Measurements from ENCODE around the gene GANC.
"Not testable (repeated sequence)": the region's sequence is repeated elsewhere in the genome, so short reads cannot be mapped to it uniquely, and the experiment has no call there.

Gene GANC

DNA sequence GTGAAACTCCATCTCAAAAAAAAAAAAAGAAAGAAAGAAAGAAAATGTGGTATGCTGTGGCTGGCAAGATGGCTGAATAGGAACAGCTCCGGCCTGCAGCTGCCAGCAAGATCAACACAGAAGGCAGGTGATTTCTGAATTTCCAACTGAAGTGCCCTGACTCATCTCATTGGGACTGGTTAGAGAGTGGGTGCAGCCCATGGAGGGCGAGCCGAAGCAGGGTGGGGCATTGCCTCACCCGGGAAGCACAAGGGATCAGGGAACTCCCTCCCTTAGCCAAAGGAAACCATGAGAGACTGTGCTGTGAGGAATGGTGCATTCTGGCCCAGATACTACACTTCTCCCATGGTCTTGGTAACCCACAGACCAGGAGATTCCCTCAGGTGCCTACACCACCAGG lies 28.0 kb downstream of the GANC start:
- not testable (repeated sequence) for H3K27me3 Mint-ChIP-seq; H3K27ac Mint-ChIP-seq; DNase-seq (ENCODE audit: low spot score in 2 of 2); H3K4me1 Mint-ChIP-seq; ATAC-seq (ENCODE audit: low read depth); H3K4me3 Mint-ChIP-seq; H3K9me3 Mint-ChIP-seq
- peaks cover 43% of the 10 kb centered on the region for H3K36me3 Mint-ChIP-seq

DNA sequence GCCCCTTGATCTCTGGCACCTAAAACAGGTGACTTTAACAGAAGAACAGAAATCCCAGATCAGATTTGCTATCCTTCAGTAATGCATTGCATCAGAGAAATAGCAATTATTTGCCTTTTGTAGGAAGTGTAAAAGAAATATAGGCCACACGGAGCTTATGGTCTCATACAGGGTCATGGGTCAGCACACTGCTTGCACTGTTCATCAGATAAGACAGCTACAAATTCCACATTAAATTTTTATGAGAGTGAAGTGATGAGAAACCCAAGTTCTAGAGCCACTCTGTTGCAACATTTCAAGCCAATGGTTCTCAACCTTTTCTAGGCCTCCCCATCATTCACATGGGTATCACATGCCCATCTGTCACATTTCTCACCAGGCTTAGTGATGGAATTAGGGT lies 33.7 kb downstream of the GANC start:
- no peak for ATAC-seq (ENCODE audit: low read depth)

DNA sequence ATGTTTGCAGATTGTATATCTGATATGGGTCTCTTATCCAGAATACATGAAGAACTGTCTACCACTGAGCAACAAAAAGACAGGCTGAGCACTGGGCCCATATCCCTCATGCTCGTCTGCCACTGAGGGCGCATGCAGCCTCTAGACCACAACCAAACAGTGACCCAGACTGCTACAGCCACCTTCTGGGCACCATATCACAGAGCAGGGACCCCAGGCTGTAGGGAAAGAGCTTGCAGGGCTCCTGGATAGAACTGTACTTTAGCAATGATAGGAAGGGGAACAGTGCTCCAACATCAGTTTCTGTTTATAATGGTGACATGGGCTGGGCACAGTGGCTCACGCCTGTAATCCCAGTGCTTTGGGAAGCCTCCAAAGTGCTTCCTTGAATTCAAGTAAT lies 40.5 kb downstream of the GANC start:
- Mint-ChIP-seq H3K27me3 (no peaks in the 10 kb centered on the region), H3K4me1 (peaks cover 3% of the 10 kb centered on the region), H3K36me3 (peaks cover 43% of the 10 kb centered on the region), H3K4me3 (no peak overlapping the region), H3K27ac (no peak overlapping the region), H3K9me3 (no peaks in the 10 kb centered on the region)
- no peak for ATAC-seq (ENCODE audit: low read depth)
- DNase-seq (ENCODE audit: low spot score in 2 of 2) = no peak

More for the DNA sequence above, 33.7 kb downstream of the GANC start:
- peaks cover 39% of the 10 kb centered on the region for H3K36me3 Mint-ChIP-seq
- no peak for DNase-seq (ENCODE audit: low spot score in 2 of 2)
- H3K9me3 Mint-ChIP-seq = peaks cover 6% of the 10 kb centered on the region
- H3K27me3 Mint-ChIP-seq = no peaks in the 10 kb centered on the region
- H3K27ac Mint-ChIP-seq = no peak overlapping the region
- no peak overlapping the region for H3K4me3 Mint-ChIP-seq
- peaks cover 2% of the 10 kb centered on the region for H3K4me1 Mint-ChIP-seq

DNA sequence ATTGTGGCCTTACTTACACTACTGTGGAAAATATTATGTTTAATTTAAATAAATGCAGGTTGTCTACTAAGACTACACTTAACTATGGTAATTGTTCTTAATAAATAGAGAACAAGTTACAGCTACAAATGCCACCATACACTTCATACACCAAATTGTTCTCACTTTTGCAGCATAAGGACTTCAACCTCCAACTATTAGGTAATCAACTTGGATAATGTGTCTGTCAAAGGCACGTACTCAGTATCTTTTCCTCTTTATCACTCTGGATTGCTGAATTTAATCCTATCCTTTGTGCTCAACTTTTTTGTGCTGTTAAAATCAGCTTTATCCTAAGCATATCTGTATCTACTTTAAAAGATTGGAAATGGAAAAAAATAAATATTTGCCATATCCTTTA lies 41.8 kb downstream of the GANC start:
- Mint-ChIP-seq H3K9me3 (no peaks in the 10 kb centered on the region), H3K4me3 (no peak overlapping the region), H3K4me1 (peaks cover 3% of the 10 kb centered on the region), H3K27me3 (no peaks in the 10 kb centered on the region), H3K36me3 (peaks cover 43% of the 10 kb centered on the region), H3K27ac (no peak overlapping the region)
- DNase-seq (ENCODE audit: low spot score in 2 of 2) (no peak), ATAC-seq (ENCODE audit: low read depth) (no peak)

DNA sequence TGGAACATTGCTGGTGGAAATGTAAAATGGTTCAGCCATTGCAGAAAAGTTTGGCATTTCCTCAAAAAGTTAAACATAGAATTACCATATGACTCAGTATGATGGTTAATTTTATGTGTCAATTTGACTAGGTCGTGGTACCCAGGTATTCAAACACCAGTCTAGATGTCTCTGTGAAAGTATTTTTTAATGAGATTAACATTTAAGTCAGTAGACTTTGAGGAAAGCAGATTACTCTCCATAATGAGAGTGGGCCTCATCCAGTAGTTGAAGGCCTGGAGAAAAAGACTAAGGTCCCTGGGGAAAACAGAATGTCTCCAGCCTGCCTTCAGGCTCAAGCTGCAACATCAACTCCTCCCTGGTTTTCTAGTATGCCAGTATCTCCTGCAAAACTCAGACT lies 42.5 kb downstream of the GANC start:
- H3K4me1 Mint-ChIP-seq = peaks cover 3% of the 10 kb centered on the region
- no peak overlapping the region for H3K27ac Mint-ChIP-seq
- ATAC-seq (ENCODE audit: low read depth) (no peak), DNase-seq (ENCODE audit: low spot score in 2 of 2) (no peak)
- H3K27me3 Mint-ChIP-seq = no peaks in the 10 kb centered on the region
- no peaks in the 10 kb centered on the region for H3K9me3 Mint-ChIP-seq
- H3K36me3 Mint-ChIP-seq = peaks cover 39% of the 10 kb centered on the region
- H3K4me3 Mint-ChIP-seq = no peak overlapping the region

DNA sequence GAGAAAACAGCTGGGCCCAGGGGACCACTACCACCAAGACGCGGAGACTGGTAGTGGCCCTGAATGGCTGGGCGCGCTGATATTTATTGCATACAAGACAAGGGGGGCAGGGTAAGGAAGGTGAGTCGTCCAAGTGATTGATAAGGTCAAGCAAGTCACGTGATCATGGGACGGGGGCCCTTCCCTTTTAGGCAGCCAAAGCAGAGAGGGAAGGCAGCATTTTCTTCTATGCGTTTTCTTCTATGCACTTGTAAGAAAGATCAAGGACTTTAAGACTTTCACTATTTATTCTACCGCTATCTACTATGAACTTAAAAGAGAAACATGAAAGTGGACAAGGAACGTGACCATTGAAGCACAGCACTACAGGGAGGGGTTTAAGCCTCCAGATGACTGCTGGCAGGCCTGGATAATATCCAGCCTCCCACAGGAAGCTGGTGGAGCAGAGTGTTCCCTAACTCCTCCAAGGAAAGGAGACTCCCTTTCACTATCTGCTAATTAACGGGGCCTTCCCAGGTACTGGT lies 43.3 kb downstream of the GANC start:
- H3K36me3 Mint-ChIP-seq = peaks cover 39% of the 10 kb centered on the region
- H3K9me3 Mint-ChIP-seq; H3K27me3 Mint-ChIP-seq; H3K4me1 Mint-ChIP-seq; H3K4me3 Mint-ChIP-seq; ATAC-seq (ENCODE audit: low read depth); DNase-seq (ENCODE audit: low spot score in 2 of 2); H3K27ac Mint-ChIP-seq: not testable (repeated sequence)

DNA sequence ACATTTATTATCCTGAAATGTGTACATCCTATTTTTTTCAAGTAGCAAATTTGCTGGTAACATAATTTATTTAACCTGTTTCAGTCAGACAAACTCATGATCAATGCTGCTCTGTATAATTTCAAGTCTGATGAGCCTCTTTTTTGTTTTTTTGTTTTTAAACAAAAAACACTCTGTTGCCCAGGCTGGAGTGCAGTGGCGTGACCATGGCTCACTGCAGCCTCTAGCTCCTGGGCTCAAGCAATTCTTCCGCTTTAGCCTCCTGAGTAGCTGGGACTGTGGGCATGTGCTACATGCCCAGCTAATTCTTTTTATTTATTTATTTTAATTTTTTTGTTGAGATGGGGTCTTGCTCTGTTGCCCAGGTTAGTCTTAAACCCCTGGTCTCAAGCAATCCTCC lies 46.2 kb downstream of the GANC start:
- DNase-seq (ENCODE audit: low spot score in 2 of 2) = no peak
- Mint-ChIP-seq H3K4me1 (no peaks in the 10 kb centered on the region), H3K36me3 (peaks cover 46% of the 10 kb centered on the region), H3K4me3 (no peak overlapping the region), H3K27ac (no peak overlapping the region), H3K9me3 (no peaks in the 10 kb centered on the region), H3K27me3 (no peaks in the 10 kb centered on the region)
- no peak for ATAC-seq (ENCODE audit: low read depth)

DNA sequence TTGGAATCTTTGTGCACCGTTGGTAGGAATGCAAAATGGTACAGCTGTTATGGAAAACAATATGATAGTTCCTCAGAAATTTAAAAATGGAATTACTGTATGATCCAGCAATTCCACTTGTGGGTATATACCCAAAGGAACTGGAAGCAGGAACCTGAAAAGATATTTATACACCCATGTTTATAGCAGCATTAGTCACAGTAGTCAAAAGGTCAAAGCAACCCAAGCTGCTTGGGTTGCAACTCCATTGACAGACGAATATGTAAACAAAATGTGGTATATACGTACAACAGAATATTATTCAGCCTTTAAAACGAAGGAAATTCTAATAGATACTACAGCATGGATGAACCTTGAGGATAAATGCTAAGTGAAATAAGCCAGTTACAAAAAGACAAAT lies 51.3 kb downstream of the GANC start:
- H3K4me1 Mint-ChIP-seq = no peaks in the 10 kb centered on the region
- no peak overlapping the region for H3K4me3 Mint-ChIP-seq
- ATAC-seq (ENCODE audit: low read depth) = no peak
- no peak overlapping the region for H3K27ac Mint-ChIP-seq
- no peaks in the 10 kb centered on the region for H3K9me3 Mint-ChIP-seq
- peaks cover 63% of the 10 kb centered on the region for H3K36me3 Mint-ChIP-seq
- DNase-seq (ENCODE audit: low spot score in 2 of 2) = no peak
- H3K27me3 Mint-ChIP-seq = no peaks in the 10 kb centered on the region

DNA sequence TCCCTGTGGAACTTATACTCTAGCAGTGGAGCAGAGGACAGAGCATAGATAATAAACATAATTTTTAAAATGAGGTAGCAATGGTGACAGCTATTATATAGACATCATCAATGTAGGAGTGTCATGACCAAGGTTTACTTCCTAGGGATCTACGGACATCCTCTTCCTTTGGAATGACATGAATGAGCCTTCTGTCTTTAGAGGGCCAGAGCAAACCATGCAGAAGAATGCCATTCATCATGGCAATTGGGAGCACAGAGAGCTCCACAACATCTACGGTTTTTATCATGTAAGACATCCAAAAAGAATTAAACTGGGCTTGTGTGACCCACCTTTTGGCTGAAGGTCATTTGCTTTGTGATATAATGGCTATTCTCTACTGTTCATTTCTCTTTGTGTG lies 56.2 kb downstream of the GANC start:
- Mint-ChIP-seq H3K36me3 (peaks cover 41% of the 10 kb centered on the region), H3K27me3 (no peaks in the 10 kb centered on the region), H3K27ac (no peak overlapping the region), H3K9me3 (no peaks in the 10 kb centered on the region), H3K4me3 (no peak overlapping the region), H3K4me1 (no peaks in the 10 kb centered on the region)
- DNase-seq (ENCODE audit: low spot score in 2 of 2) (no peak), ATAC-seq (ENCODE audit: low read depth) (no peak)

DNA sequence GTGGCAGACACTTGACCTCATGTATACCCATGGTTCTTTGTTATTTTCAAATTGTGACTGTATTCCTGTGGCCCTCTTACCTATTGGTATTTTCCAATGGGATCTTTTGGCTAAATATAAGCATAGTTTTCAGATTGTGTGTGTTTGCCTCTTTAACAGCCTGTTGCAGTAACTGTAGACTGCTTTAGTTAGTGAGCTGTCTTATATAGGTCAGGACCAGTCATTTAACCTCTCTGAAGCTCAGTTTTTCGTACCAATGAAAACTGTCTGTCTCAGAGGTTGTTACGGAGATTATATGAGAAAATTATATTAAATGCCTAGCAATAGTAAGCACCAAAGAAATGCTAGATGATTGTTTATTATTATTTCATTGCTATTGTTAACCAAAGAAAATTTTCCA lies 57.0 kb downstream of the GANC start:
- no peak overlapping the region for H3K4me3 Mint-ChIP-seq
- H3K9me3 Mint-ChIP-seq = no peaks in the 10 kb centered on the region
- H3K36me3 Mint-ChIP-seq = peaks cover 42% of the 10 kb centered on the region
- DNase-seq (ENCODE audit: low spot score in 2 of 2) (no peak), ATAC-seq (ENCODE audit: low read depth) (no peak)
- no peaks in the 10 kb centered on the region for H3K4me1 Mint-ChIP-seq
- H3K27ac Mint-ChIP-seq = no peak overlapping the region
- H3K27me3 Mint-ChIP-seq = no peaks in the 10 kb centered on the region

DNA sequence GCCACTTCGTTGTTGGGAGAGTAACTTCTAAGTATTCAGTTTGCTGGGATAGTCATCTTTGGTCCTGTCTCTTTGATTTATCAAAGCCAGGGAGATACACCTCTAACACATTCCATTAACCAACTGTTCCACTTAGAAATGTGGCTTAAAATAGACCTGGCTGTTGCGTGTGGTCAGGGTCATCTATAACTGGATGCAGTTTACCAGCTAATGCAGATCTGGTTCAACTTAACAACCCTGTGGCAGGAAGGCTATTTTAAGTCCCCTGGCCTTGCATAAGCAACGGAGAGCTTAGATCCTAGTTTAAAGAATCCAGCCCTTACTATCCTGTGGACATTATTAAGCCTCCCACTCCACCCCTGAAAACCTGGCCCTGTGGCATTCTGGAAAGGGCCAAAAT lies 58.2 kb downstream of the GANC start:
- no peak overlapping the region for H3K27ac Mint-ChIP-seq
- H3K4me1 Mint-ChIP-seq = no peaks in the 10 kb centered on the region
- no peaks in the 10 kb centered on the region for H3K27me3 Mint-ChIP-seq
- no peaks in the 10 kb centered on the region for H3K9me3 Mint-ChIP-seq
- no peak overlapping the region for H3K4me3 Mint-ChIP-seq
- peaks cover 42% of the 10 kb centered on the region for H3K36me3 Mint-ChIP-seq
- DNase-seq (ENCODE audit: low spot score in 2 of 2) (no peak), ATAC-seq (ENCODE audit: low read depth) (no peak)

DNA sequence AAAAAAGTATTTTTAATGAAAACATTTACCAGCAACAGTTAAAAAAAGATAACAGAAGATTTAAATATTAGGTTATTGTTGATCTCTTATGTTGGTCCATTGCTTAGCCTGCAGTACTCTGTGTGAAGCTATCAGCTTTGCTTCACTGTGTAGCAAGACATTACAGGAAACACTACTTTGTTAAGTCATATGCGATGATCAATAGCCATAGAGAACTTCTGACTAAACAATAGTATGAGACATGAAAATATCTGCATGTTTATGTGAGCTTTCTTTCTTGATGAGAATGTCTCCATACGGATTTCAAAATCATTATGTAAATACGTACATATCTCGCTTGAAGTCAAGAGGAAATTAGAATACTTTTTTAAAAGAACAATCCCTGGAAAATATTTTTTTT lies 59.3 kb downstream of the GANC start:
- Mint-ChIP-seq H3K4me1 (peaks cover 1% of the 10 kb centered on the region), H3K36me3 (peaks cover 38% of the 10 kb centered on the region), H3K27me3 (no peaks in the 10 kb centered on the region), H3K27ac (no peak overlapping the region), H3K4me3 (no peak overlapping the region), H3K9me3 (no peaks in the 10 kb centered on the region)
- DNase-seq (ENCODE audit: low spot score in 2 of 2) (no peak), ATAC-seq (ENCODE audit: low read depth) (no peak)

DNA sequence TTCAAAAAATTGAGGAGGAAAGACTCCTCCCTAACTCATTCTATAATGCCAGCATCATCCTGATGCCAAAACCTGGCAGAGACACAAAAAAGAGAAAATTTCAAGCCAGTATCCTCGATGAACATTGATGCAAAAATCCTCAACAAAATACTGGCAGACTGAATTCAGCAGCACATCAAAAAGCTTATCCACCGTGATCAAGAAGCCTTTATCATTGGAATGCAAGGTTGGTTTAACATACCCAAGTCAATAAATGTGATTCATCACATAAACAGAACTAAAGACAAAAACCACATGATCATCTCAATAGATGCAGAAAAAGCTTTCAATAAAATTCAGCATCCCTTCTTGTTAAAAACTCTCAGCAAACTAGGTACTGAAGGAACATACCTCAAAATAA lies 62.1 kb downstream of the GANC start:
- no peak overlapping the region for H3K27ac Mint-ChIP-seq
- H3K4me3 Mint-ChIP-seq = no peak overlapping the region
- H3K27me3 Mint-ChIP-seq = no peaks in the 10 kb centered on the region
- ATAC-seq (ENCODE audit: low read depth) = no peak
- H3K4me1 Mint-ChIP-seq = peaks cover 2% of the 10 kb centered on the region
- no peaks in the 10 kb centered on the region for H3K9me3 Mint-ChIP-seq
- DNase-seq (ENCODE audit: low spot score in 2 of 2) = no peak
- peaks cover 30% of the 10 kb centered on the region for H3K36me3 Mint-ChIP-seq

DNA sequence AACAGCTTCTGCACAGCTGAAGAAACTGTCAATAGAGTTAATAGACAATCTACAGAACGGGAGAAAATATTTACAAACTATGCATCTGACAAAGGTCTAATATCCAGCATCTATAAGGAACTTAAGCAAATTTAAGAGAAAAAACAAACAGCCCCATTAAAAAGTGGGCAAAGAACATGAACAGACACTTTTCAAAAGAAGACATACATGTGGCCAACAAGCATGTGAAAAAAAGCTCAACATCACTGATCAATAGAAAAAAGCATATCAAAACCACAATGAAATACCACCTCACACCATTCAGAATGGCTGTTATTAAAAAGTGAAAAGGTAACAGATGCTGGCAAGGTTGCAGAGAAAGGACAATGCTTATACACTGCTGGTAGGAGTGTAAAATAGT lies 63.6 kb downstream of the GANC start:
- H3K4me3 Mint-ChIP-seq; DNase-seq (ENCODE audit: low spot score in 2 of 2); H3K27me3 Mint-ChIP-seq; H3K9me3 Mint-ChIP-seq; H3K27ac Mint-ChIP-seq; ATAC-seq (ENCODE audit: low read depth); H3K4me1 Mint-ChIP-seq: not testable (repeated sequence)
- H3K36me3 Mint-ChIP-seq = peaks cover 29% of the 10 kb centered on the region

DNA sequence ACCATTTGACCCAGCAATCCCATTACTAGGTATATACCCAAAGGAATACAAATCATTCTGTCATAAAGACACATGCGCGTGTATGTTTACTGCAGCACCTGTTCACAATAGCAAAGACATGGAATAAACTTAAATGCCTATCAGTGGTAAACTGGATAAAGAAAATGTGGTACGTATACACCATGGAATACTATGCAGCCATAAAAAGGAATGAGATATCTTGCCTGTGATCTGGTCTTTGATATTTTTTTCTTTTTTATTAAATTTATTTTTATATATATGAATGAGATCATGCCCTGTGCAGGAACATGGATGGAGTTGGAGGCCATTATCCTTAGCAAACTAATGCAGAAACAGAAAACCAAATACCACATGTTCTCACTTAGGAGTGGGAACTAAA lies 64.1 kb downstream of the GANC start:
- DNase-seq (ENCODE audit: low spot score in 2 of 2); H3K9me3 Mint-ChIP-seq; H3K27ac Mint-ChIP-seq; ATAC-seq (ENCODE audit: low read depth); H3K27me3 Mint-ChIP-seq; H3K4me1 Mint-ChIP-seq; H3K4me3 Mint-ChIP-seq: not testable (repeated sequence)
- H3K36me3 Mint-ChIP-seq = peaks cover 29% of the 10 kb centered on the region

All from memory B cell (primary cell).